ENCODE results near the gene PPARD. TPM values are rescaled to one million over a fixed set of nuclear protein-coding genes. Genes with fewer than 3 reads are reported as not detected.

Gene PPARD
- total and polyA plus RNA-seq, 2 of the 13 experiments (the other 11 are each of a cell fraction or from before 2014, with no cell fraction given) = 6.1 to 13.3 TPM

DNA sequence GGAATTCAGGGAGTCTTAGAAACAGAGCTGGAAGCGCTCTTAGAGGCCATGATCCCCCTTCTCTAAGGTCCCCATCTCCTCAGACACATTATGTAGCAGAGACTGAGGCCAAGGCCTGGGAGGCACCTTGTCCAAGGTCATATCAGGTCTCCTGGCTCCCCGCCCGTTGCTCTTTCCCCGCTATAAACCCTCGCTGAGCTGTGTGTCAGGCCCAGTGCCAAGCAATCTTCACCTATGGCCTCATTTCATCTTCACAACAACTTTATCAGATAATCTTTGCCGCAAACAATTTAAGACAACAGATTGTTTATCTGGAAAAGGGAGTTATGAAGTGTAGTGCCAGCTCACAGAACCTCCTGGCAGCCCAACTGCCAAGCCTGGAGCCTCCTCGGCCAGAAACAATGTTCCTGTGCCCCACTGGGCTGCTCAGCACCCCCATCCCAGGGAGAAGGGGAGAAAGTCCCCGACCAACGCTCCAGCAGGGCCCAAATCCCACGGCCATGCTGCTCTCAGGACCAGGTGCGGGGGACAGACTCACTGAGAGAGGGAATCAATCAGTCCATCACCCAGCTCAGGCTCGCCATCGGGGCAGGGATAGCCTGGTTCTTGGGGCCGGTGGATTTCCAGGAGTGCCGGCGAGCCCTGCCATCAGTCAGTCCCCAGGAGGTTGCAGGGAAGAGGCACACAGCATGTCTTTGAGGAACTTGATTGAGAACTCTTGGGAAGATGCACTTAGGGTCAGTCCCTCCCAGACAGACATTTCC, 92.9 kb downstream of the PPARD start (continued):
- no peak for TF ChIP-seq RCOR2 (CRISPR knock-in tag; IDR thresholded peaks at IDR 0.05)
- no peak for TF ChIP-seq SIX4 (CRISPR knock-in tag; IDR thresholded peaks at IDR 0.05)
- no peak for TF ChIP-seq ZNF496 (CRISPR knock-in tag; IDR thresholded peaks at IDR 0.05; ENCODE audit: insufficient replicate concordance)
- TF ChIP-seq, protein P1, sequence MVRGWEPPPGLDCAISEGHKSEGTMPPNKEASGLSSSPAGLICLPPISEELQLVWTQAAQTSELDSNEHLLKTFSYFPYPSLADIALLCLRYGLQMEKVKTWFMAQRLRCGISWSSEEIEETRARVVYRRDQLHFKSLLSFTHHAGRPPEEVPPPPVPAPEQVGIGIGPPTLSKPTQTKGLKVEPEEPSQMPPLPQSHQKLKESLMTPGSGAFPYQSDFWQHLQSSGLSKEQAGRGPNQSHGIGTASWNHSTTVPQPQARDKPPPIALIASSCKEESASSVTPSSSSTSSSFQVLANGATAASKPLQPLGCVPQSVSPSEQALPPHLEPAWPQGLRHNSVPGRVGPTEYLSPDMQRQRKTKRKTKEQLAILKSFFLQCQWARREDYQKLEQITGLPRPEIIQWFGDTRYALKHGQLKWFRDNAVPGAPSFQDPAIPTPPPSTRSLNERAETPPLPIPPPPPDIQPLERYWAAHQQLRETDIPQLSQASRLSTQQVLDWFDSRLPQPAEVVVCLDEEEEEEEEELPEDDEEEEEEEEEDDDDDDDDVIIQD (CRISPR knock-in tag; IDR thresholded peaks at IDR 0.05; ENCODE audit: low read depth) = no peak
- TF ChIP-seq, protein P2, sequence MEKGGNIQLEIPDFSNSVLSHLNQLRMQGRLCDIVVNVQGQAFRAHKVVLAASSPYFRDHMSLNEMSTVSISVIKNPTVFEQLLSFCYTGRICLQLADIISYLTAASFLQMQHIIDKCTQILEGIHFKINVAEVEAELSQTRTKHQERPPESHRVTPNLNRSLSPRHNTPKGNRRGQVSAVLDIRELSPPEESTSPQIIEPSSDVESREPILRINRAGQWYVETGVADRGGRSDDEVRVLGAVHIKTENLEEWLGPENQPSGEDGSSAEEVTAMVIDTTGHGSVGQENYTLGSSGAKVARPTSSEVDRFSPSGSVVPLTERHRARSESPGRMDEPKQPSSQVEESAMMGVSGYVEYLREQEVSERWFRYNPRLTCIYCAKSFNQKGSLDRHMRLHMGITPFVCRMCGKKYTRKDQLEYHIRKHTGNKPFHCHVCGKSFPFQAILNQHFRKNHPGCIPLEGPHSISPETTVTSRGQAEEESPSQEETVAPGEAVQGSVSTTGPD (CRISPR knock-in tag; IDR thresholded peaks at IDR 0.05) = no peak
- no peak for TF ChIP-seq ZBTB40 (IDR thresholded peaks at IDR 0.05)
- peak; percentile 81 for TF ChIP-seq ZBTB40 (CRISPR knock-in tag; IDR thresholded peaks at IDR 0.05)
- TF ChIP-seq MTF1 (CRISPR knock-in tag; IDR thresholded peaks at IDR 0.05) = no peak
- TF ChIP-seq HES4 (CRISPR knock-in tag; IDR thresholded peaks at IDR 0.05; ENCODE audit: borderline replicate concordance) = no peak
- TF ChIP-seq ZNF333 (CRISPR knock-in tag; IDR thresholded peaks at IDR 0.05; ENCODE audit: borderline replicate concordance) = no peak
- TF ChIP-seq ZNF446 (CRISPR knock-in tag; IDR thresholded peaks at IDR 0.05) = no peak
- TF ChIP-seq KAT8 (CRISPR knock-in tag; IDR thresholded peaks at IDR 0.05) = no peak
- no peak for TF ChIP-seq DR1 (CRISPR knock-in tag; IDR thresholded peaks at IDR 0.05)
- TF ChIP-seq POLR2AphosphoS2 (IDR thresholded peaks at IDR 0.05; ENCODE audit: low read depth, low read length) = no peak
- TF ChIP-seq, protein P3, sequence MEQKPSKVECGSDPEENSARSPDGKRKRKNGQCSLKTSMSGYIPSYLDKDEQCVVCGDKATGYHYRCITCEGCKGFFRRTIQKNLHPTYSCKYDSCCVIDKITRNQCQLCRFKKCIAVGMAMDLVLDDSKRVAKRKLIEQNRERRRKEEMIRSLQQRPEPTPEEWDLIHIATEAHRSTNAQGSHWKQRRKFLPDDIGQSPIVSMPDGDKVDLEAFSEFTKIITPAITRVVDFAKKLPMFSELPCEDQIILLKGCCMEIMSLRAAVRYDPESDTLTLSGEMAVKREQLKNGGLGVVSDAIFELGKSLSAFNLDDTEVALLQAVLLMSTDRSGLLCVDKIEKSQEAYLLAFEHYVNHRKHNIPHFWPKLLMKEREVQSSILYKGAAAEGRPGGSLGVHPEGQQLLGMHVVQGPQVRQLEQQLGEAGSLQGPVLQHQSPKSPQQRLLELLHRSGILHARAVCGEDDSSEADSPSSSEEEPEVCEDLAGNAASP (CRISPR knock-in tag; IDR thresholded peaks at IDR 0.05; ENCODE audit: borderline replicate concordance) = peak; percentile 80; the same call in 1 of the 2 replicates

Data from HepG2 (cell line).